ENCODE data around the gene NKG7. TPM values are rescaled to one million over a fixed set of nuclear protein-coding genes. Genes with fewer than 3 reads are reported as not detected.
A peak's percentile ranks its signal among the peaks of the same experiment; 100 is the strongest.

NKG7 gene
- total and polyA plus RNA-seq, 8 donors, result 2.8 to 50.1 (median 6.0) TPM

DNA sequence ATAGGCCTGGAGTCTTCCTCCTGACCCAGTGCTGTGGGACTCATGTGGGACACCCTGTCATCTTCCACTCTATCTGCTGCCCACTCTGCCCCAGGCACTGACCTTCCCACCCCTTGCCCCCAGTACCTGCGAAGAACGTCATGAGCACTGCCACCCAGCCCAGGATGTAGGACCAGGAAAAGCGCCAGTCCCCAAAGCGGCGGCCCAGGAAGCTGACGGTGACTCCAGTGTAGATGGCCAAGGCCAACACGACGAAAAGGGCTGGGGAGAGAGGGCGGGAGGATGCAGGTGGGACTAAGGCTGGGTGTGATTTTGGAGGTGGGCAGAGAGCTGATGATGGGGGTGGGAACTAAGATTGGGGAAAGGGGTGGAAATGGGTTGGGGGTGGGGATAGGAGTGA lies 7.9 kb upstream of the NKG7 start:
- ATAC-seq (no peak), DNase-seq (no peak)
- intact Hi-C loops (cut with DNase I), result no loop called here
- no peaks in the 10 kb centered on the region for H3K36me3 ChIP-seq
- H3K4me3 ChIP-seq, result no peak overlapping the region
- H3K4me1 ChIP-seq, result peaks cover 0 to 5% of the 10 kb centered on the region in 2 donors
- H3K27ac ChIP-seq, result no peak overlapping the region
- TF ChIP-seq, protein P1, sequence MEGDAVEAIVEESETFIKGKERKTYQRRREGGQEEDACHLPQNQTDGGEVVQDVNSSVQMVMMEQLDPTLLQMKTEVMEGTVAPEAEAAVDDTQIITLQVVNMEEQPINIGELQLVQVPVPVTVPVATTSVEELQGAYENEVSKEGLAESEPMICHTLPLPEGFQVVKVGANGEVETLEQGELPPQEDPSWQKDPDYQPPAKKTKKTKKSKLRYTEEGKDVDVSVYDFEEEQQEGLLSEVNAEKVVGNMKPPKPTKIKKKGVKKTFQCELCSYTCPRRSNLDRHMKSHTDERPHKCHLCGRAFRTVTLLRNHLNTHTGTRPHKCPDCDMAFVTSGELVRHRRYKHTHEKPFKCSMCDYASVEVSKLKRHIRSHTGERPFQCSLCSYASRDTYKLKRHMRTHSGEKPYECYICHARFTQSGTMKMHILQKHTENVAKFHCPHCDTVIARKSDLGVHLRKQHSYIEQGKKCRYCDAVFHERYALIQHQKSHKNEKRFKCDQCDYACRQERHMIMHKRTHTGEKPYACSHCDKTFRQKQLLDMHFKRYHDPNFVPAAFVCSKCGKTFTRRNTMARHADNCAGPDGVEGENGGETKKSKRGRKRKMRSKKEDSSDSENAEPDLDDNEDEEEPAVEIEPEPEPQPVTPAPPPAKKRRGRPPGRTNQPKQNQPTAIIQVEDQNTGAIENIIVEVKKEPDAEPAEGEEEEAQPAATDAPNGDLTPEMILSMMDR (IDR thresholded peaks at IDR 0.05), result no peak
- no peaks in the 10 kb centered on the region for H3K27me3 ChIP-seq
- peaks cover 0 to 6% of the 10 kb centered on the region in 2 donors for H3K9me3 ChIP-seq

GRCh38 chr19:51377422-51377821 lies 5.0 kb upstream of the NKG7 start:
- no peak overlapping the region for H3K4me3 ChIP-seq
- ATAC-seq (no peak), DNase-seq (no peak)
- no peak overlapping the region for H3K27ac ChIP-seq
- TF ChIP-seq, protein P1 (IDR thresholded peaks at IDR 0.05), result no peak
- H3K36me3 ChIP-seq, result no peaks in the 10 kb centered on the region
- H3K4me1 ChIP-seq, result peaks cover 0 to 28% of the 10 kb centered on the region in 2 donors
- intact Hi-C loops (cut with DNase I), result no loop called here
- no peaks in the 10 kb centered on the region for H3K27me3 ChIP-seq
- H3K9me3 ChIP-seq, result peaks cover 0 to 6% of the 10 kb centered on the region in 2 donors

DNA sequence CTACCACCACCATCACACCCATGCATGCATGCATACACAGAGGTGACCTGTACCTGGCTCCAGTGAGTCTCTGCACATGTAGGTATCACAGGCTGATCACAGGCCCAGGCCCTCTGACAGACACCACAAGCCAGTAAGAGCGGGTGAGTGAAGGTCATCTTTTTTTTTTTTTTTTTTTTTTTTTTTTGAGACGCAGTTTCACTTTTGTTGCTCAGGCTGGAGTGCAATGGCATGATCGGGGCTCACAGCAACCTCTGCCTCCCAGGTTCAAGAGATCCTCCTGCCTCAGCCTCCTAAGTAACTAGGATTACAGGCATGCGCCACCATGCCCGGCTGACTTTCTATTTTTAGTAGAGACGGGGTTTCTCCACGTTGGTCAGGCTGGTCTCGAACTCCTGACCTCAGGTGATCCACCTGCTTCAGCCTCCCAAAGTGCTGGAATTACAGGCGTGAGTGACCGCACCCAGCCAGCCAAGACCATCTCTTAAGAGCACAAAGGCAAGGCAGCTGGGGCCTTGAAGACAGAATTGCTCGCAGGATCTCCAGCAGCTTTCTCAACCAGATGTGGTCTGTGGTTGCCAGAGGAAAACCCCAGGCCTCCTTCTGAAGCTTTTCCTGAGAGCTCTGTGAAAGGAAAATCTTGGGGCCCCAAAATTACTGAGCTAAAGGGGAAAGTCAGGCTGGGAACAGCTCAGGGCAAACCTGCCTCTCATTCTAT lies 3.2 kb upstream of the NKG7 start:
- TF ChIP-seq, protein P1 (IDR thresholded peaks at IDR 0.05), result no peak
- Histone ChIP-seq H3K9me3 (no peaks in the 10 kb centered on the region), H3K4me3 (no peak overlapping the region), H3K27me3 (no peaks in the 10 kb centered on the region), H3K4me1 (peaks cover 0 to 45% of the 10 kb centered on the region in 2 donors), H3K27ac (no peak overlapping the region), H3K36me3 (no peaks in the 10 kb centered on the region)
- no peak for ATAC-seq
- DNase-seq, result no peak
- intact Hi-C loops (cut with DNase I), result no loop called here

DNA sequence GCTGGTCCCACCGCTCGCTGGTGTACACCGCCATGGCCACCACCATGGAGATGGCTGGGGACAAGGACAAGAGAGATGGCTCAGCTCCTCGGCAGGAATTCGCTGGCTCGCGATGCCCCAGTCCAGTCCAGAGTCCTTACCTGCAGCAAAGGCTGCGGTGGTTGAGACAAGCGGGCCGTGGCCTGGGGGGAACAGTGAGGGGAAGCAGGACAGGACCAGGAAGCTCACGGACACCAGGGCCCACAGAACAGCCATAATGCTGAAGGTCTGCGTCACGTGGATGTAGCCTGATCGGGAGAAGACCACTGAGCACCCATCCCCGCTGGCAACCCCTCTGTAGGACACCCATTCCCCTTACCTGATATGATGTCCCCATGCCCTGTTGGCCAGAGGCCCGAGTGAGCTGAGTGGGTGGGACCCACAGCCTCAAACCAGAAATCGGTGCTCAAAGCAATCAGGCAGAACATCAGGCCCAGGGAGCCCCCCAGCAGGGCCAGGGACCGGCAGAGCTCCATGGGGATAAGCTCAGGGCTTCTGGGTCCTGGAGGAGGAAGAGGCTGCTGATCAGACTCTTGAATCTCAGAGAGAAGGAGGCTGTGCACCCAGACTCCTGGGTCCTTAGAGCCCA lies 319 bp downstream of the NKG7 start:
- no peak for ATAC-seq
- no peak for DNase-seq
- H3K27me3 ChIP-seq, result no peaks in the 10 kb centered on the region
- TF ChIP-seq, protein P1 (IDR thresholded peaks at IDR 0.05), result no peak
- no peaks in the 10 kb centered on the region for H3K36me3 ChIP-seq
- intact Hi-C loops (cut with DNase I), result no loop called here
- H3K27ac ChIP-seq, result peak overlapping the region in 1 of 2 donors; percentile 81
- H3K9me3 ChIP-seq, result no peaks in the 10 kb centered on the region
- peak overlapping the region in 1 of 2 donors; percentile 30 for H3K4me3 ChIP-seq
- peaks cover 0 to 60% of the 10 kb centered on the region in 2 donors for H3K4me1 ChIP-seq

- Histone ChIP-seq H3K4me1 (peaks cover 0 to 60% of the 10 kb centered on the region in 2 donors), H3K4me3 (peak overlapping the region in 1 of 2 donors; percentile 30), H3K36me3 (no peaks in the 10 kb centered on the region), H3K27ac (peak overlapping the region in 1 of 2 donors; percentile 81), H3K9me3 (no peaks in the 10 kb centered on the region), H3K27me3 (no peaks in the 10 kb centered on the region)
- no peak for DNase-seq
- no peak for ATAC-seq
- intact Hi-C loops (cut with DNase I), result no loop called here
- TF ChIP-seq, protein P1 (IDR thresholded peaks at IDR 0.05), result no peak
Observed at GRCh38 chr19:51371186-51371690, 1.2 kb downstream of the NKG7 start.

All from left lung (tissue), 10 donors.